Measurements from ENCODE around the gene FARS2. TPM values are rescaled to one million over a fixed set of nuclear protein-coding genes. Genes with fewer than 3 reads are reported as not detected.

Gene FARS2
- polyA plus RNA-seq, 2 donors: 5.0 to 10.5 TPM

DNA sequence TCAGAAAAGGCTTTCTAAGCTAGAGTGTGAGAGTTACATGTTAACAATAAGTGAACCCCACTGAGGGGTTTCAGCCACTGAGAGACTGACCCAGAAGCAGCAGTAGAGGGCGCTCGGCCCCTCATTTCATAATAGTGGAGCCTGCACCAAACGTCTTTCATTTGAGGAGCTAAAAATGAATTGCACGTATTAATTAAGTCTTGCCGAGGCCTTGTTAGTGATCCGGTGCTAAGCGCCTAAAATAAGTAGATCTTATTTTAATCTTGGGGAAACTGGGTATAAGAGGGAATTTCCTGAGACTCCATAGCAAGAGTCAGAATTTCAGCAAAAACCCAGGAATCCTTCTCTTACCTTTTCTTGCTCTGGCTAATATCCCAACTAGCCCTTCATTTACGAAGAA, 209.7 kb downstream of the FARS2 start:
- Histone ChIP-seq H3K36me3 (ENCODE audit: control insufficient read depth in 2 of 2, insufficient read depth in 2 of 2, low read length in 1 of 2) (peaks cover 0 to 3% of the 10 kb centered on the region in 2 donors), H3K27ac (ENCODE audit: low read depth in 2 of 2, low read length in 1 of 2) (no peak overlapping the region), H3K9me3 (ENCODE audit: control insufficient read depth in 2 of 2, insufficient read depth in 1 of 2, low read depth in 1 of 2, low read length in 1 of 2) (no peaks in the 10 kb centered on the region), H3K27me3 (ENCODE audit: control insufficient read depth in 1 of 2, insufficient read depth in 2 of 2, low read length in 2 of 2) (no peaks in the 10 kb centered on the region), H3K4me1 (ENCODE audit: control insufficient read depth in 2 of 2, insufficient read depth in 2 of 2, low read length in 1 of 2) (no peaks in the 10 kb centered on the region), H3K4me3 (ENCODE audit: low read depth in 1 of 2, low read length in 2 of 2) (no peak overlapping the region)
- WGBS, 2 donors: 25 to 28% methylated on average over 8 of the region's 8 CpGs

DNA sequence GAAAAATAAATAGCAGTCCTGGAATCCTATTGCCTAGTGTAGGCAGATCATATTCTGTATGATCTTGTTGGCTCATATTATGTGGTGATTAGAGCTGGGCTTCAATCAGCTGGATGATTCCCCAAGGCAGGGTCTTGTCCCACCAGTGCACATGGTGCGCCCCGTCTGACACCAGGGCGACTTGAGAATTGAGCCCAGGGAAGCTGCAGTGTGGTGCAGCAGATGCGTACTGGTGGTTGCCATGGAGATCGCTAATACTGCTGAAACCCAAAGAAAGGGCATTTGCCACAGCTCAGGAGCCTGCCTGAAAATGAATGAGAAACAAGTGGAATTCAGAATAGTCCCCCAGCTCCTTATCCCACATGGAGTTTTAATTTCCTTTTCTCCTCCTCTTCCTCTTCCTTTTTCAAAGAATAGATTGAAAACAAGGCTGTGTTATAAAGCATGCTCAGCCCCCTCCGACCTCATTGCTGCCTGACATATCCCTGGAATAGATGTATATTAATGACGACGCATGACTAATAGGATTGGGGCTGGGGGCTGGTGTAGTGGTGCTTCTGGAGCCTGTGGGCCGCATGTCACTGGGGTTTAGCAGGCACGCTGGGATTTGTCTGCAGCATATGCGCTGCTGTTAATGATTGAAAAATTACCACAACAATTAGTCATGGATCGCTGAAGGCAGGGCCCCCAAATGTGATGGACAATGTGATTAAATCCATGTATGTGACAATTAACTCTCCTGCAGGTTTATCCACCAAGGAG, 210.5 kb downstream of the FARS2 start:
- Histone ChIP-seq H3K27ac (ENCODE audit: low read depth in 2 of 2, low read length in 1 of 2) (no peak overlapping the region), H3K4me3 (ENCODE audit: low read depth in 1 of 2, low read length in 2 of 2) (no peak overlapping the region), H3K9me3 (ENCODE audit: control insufficient read depth in 2 of 2, insufficient read depth in 1 of 2, low read depth in 1 of 2, low read length in 1 of 2) (no peaks in the 10 kb centered on the region), H3K36me3 (ENCODE audit: control insufficient read depth in 2 of 2, insufficient read depth in 2 of 2, low read length in 1 of 2) (peaks cover 0 to 3% of the 10 kb centered on the region in 2 donors), H3K4me1 (ENCODE audit: control insufficient read depth in 2 of 2, insufficient read depth in 2 of 2, low read length in 1 of 2) (no peaks in the 10 kb centered on the region), H3K27me3 (ENCODE audit: control insufficient read depth in 1 of 2, insufficient read depth in 2 of 2, low read length in 2 of 2) (no peaks in the 10 kb centered on the region)
- 85 to 87% methylated on average over 12 of the region's 12 CpGs for whole genome bisulfite sequencing, 2 donors

DNA sequence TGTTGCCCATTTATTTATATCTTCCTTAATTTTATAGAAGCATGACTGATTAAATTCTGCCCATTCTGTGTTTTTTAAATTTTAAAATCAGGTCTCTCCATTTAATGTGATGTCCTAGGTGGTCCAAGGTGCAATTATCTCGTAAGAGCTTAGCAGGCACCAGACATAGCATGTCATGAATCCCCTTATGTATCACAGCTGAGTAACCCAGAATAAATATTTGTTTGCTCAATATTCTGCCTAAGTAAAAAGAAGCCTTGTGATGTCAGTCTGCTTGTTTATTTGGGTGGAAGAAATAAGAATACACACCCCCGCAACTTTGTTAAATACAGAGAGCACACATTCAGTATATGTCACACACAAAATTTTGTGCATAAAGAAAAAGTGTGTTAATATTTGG, 211.3 kb downstream of the FARS2 start:
- WGBS, 2 donors: 96 to 98% methylated on average over 2 of the region's 2 CpGs
- no peaks in the 10 kb centered on the region for H3K4me1 ChIP-seq (ENCODE audit: control insufficient read depth in 2 of 2, insufficient read depth in 2 of 2, low read length in 1 of 2)
- no peaks in the 10 kb centered on the region for H3K9me3 ChIP-seq (ENCODE audit: control insufficient read depth in 2 of 2, insufficient read depth in 1 of 2, low read depth in 1 of 2, low read length in 1 of 2)
- H3K27me3 ChIP-seq (ENCODE audit: control insufficient read depth in 1 of 2, insufficient read depth in 2 of 2, low read length in 2 of 2): no peaks in the 10 kb centered on the region
- H3K36me3 ChIP-seq (ENCODE audit: control insufficient read depth in 2 of 2, insufficient read depth in 2 of 2, low read length in 1 of 2): peaks cover 0 to 3% of the 10 kb centered on the region in 2 donors
- H3K4me3 ChIP-seq (ENCODE audit: low read depth in 1 of 2, low read length in 2 of 2): no peak overlapping the region
- no peak overlapping the region for H3K27ac ChIP-seq (ENCODE audit: low read depth in 2 of 2, low read length in 1 of 2)

DNA sequence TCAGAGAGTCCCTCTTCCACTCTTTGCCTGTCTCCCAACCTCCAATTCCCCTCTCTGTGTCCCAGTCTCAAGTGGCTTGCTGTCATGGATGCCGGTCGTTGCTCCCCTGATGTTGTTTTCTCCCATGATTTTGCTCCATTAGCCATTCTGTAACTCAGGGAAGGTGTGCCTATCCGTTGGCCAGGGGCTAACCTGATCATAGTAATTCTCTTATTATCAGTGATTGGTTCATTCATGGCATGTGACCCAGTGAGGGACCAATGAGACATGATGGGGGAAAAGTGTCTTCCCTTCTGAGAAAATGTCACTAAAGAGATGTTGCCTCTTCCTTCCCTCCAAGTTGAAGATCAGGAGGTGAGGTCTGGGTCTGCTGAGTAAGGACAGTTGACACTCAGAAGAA, 214.5 kb downstream of the FARS2 start:
- WGBS, 2 donors: 91 to 95% methylated on average over 3 of the region's 3 CpGs
- Histone ChIP-seq H3K27me3 (ENCODE audit: control insufficient read depth in 1 of 2, insufficient read depth in 2 of 2, low read length in 2 of 2) (no peaks in the 10 kb centered on the region), H3K27ac (ENCODE audit: low read depth in 2 of 2, low read length in 1 of 2) (no peak overlapping the region), H3K36me3 (ENCODE audit: control insufficient read depth in 2 of 2, insufficient read depth in 2 of 2, low read length in 1 of 2) (no peaks in the 10 kb centered on the region), H3K4me1 (ENCODE audit: control insufficient read depth in 2 of 2, insufficient read depth in 2 of 2, low read length in 1 of 2) (no peaks in the 10 kb centered on the region), H3K4me3 (ENCODE audit: low read depth in 1 of 2, low read length in 2 of 2) (no peak overlapping the region), H3K9me3 (ENCODE audit: control insufficient read depth in 2 of 2, insufficient read depth in 1 of 2, low read depth in 1 of 2, low read length in 1 of 2) (no peaks in the 10 kb centered on the region)

DNA sequence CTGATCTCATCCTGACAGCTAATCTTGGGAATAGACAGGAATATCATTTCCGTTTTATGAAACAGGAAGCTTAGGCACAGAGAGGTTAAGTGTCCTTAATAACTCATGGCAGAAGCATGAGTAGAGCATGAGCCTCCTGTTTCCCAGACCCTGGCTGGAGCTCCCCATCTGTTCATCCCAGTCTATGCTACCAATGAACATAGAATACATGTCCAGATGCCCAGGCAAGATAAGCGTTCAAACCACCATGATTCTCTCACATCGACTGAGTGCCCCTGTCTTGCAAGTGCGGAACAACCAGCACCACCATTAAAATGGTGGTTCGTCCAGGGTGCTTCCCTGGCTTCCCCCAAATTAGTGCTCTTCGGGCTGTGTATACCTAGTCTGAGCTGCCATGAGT, 217.1 kb downstream of the FARS2 start:
- H3K27ac ChIP-seq (ENCODE audit: low read depth in 2 of 2, low read length in 1 of 2): no peak overlapping the region
- H3K9me3 ChIP-seq (ENCODE audit: control insufficient read depth in 2 of 2, insufficient read depth in 1 of 2, low read depth in 1 of 2, low read length in 1 of 2): no peaks in the 10 kb centered on the region
- no peaks in the 10 kb centered on the region for H3K27me3 ChIP-seq (ENCODE audit: control insufficient read depth in 1 of 2, insufficient read depth in 2 of 2, low read length in 2 of 2)
- no peaks in the 10 kb centered on the region for H3K4me1 ChIP-seq (ENCODE audit: control insufficient read depth in 2 of 2, insufficient read depth in 2 of 2, low read length in 1 of 2)
- H3K4me3 ChIP-seq (ENCODE audit: low read depth in 1 of 2, low read length in 2 of 2): no peak overlapping the region
- WGBS, 2 donors: 96 to 97% methylated on average over 6 of the region's 6 CpGs
- H3K36me3 ChIP-seq (ENCODE audit: control insufficient read depth in 2 of 2, insufficient read depth in 2 of 2, low read length in 1 of 2): no peaks in the 10 kb centered on the region

DNA sequence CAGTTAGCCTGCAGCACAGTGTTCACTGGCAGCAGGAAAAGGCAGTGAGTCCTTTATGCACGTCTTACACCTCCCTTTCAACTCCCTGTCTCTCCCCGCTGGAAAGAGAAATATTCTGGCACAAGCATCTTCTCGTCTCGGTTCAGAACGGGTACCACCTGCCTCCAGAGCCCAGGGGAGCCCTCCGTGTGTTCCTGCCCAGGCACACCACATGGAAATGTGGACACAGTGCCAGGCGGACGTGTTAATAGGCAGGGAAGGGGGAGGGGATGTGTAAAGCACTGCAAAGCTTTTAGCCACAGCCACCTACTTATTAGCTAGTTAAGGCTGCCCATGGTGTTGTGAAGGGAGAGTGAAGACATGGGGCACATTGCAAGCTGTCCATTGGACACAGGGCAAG, 219.7 kb downstream of the FARS2 start:
- Histone ChIP-seq H3K27me3 (ENCODE audit: control insufficient read depth in 1 of 2, insufficient read depth in 2 of 2, low read length in 2 of 2) (no peaks in the 10 kb centered on the region), H3K4me3 (ENCODE audit: low read depth in 1 of 2, low read length in 2 of 2) (peak overlapping the region in 1 of 2 donors; percentile 2)
- 36 to 54% methylated on average over 8 of the region's 8 CpGs for WGBS, 2 donors

DNA sequence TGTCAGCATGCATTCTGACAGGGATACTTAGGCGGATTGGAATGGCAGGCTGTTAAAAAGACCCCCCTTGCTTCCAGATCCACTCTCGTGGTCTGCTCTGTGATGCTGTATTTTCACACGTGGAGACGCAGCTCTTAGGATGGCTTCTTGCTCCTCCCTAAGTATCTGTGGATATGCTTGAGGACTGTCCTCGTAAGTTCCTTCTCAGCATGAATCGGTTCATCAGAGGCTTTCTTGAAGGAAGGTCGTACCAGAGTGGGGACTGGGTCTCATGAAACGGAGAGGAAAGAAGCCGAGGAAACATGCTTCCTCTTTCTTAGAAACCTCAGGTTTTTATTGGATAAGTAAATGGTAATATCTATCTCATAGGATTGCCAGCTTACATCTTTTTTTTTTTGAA, 220.4 kb downstream of the FARS2 start:
- H3K27ac ChIP-seq (ENCODE audit: low read depth in 2 of 2, low read length in 1 of 2): no peak overlapping the region
- no peaks in the 10 kb centered on the region for H3K27me3 ChIP-seq (ENCODE audit: control insufficient read depth in 1 of 2, insufficient read depth in 2 of 2, low read length in 2 of 2)
- 89 to 92% methylated on average over 9 of the region's 9 CpGs for WGBS, 2 donors
- H3K4me3 ChIP-seq (ENCODE audit: low read depth in 1 of 2, low read length in 2 of 2): no peak overlapping the region
- no peaks in the 10 kb centered on the region for H3K9me3 ChIP-seq (ENCODE audit: control insufficient read depth in 2 of 2, insufficient read depth in 1 of 2, low read depth in 1 of 2, low read length in 1 of 2)
- H3K4me1 ChIP-seq (ENCODE audit: control insufficient read depth in 2 of 2, insufficient read depth in 2 of 2, low read length in 1 of 2): no peaks in the 10 kb centered on the region
- H3K36me3 ChIP-seq (ENCODE audit: control insufficient read depth in 2 of 2, insufficient read depth in 2 of 2, low read length in 1 of 2): no peaks in the 10 kb centered on the region

More for the DNA sequence above, 219.7 kb downstream of the FARS2 start:
- H3K36me3 ChIP-seq (ENCODE audit: control insufficient read depth in 2 of 2, insufficient read depth in 2 of 2, low read length in 1 of 2): no peaks in the 10 kb centered on the region
- H3K27ac ChIP-seq (ENCODE audit: low read depth in 2 of 2, low read length in 1 of 2): no peak overlapping the region
- H3K9me3 ChIP-seq (ENCODE audit: control insufficient read depth in 2 of 2, insufficient read depth in 1 of 2, low read depth in 1 of 2, low read length in 1 of 2): no peaks in the 10 kb centered on the region
- no peaks in the 10 kb centered on the region for H3K4me1 ChIP-seq (ENCODE audit: control insufficient read depth in 2 of 2, insufficient read depth in 2 of 2, low read length in 1 of 2)

DNA sequence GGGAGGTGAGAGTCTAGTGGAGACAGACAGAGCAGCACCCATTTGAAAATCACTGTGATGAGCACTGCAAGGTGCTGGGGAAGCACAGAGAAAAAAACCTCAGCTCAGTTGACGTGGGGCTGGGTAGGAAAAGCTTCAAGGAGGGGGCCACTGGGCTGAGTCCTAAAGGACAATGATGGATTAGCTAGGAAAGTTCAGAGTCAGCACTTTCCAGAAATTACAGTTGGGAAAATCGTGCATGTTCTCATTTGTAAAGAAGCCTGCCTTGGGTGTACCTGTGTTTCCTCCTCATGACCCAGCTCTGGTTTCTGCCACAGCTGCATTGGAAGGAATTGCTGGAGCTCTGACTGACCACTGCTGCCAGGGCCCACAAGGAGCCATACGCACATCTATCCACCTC, 221.3 kb downstream of the FARS2 start:
- 84 to 90% methylated on average over 3 of the region's 3 CpGs for WGBS, 2 donors
- no peaks in the 10 kb centered on the region for H3K27me3 ChIP-seq (ENCODE audit: control insufficient read depth in 1 of 2, insufficient read depth in 2 of 2, low read length in 2 of 2)
- no peaks in the 10 kb centered on the region for H3K9me3 ChIP-seq (ENCODE audit: control insufficient read depth in 2 of 2, insufficient read depth in 1 of 2, low read depth in 1 of 2, low read length in 1 of 2)
- H3K36me3 ChIP-seq (ENCODE audit: control insufficient read depth in 2 of 2, insufficient read depth in 2 of 2, low read length in 1 of 2): no peaks in the 10 kb centered on the region
- H3K4me1 ChIP-seq (ENCODE audit: control insufficient read depth in 2 of 2, insufficient read depth in 2 of 2, low read length in 1 of 2): no peaks in the 10 kb centered on the region
- no peak overlapping the region for H3K4me3 ChIP-seq (ENCODE audit: low read depth in 1 of 2, low read length in 2 of 2)
- no peak overlapping the region for H3K27ac ChIP-seq (ENCODE audit: low read depth in 2 of 2, low read length in 1 of 2)

DNA sequence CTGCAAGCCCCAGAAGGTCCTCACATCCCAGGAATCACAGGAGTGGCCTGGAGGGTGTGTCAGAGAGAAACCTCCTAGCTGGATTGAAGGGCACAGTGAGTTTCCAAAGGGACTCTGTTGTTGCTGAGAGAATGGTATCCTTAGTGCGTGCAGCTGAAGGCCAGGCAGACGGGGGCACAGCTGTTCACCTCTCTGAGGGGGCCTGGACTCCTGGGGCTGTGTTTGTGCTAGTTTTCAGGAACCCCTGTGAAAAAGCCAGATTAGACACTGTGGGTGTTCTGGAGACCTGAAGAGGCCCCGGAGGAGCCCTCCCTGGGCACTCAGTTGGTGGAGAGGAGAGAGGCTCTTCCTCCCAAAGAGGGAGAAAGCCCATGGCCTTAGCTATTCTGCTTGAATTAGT, 223.4 kb downstream of the FARS2 start:
- Histone ChIP-seq H3K27me3 (ENCODE audit: control insufficient read depth in 1 of 2, insufficient read depth in 2 of 2, low read length in 2 of 2) (no peaks in the 10 kb centered on the region), H3K27ac (ENCODE audit: low read depth in 2 of 2, low read length in 1 of 2) (no peak overlapping the region), H3K4me1 (ENCODE audit: control insufficient read depth in 2 of 2, insufficient read depth in 2 of 2, low read length in 1 of 2) (no peaks in the 10 kb centered on the region), H3K4me3 (ENCODE audit: low read depth in 1 of 2, low read length in 2 of 2) (no peak overlapping the region), H3K36me3 (ENCODE audit: control insufficient read depth in 2 of 2, insufficient read depth in 2 of 2, low read length in 1 of 2) (no peaks in the 10 kb centered on the region), H3K9me3 (ENCODE audit: control insufficient read depth in 2 of 2, insufficient read depth in 1 of 2, low read depth in 1 of 2, low read length in 1 of 2) (no peaks in the 10 kb centered on the region)
- WGBS, 2 donors: 94 to 95% methylated on average over 3 of the region's 3 CpGs

DNA sequence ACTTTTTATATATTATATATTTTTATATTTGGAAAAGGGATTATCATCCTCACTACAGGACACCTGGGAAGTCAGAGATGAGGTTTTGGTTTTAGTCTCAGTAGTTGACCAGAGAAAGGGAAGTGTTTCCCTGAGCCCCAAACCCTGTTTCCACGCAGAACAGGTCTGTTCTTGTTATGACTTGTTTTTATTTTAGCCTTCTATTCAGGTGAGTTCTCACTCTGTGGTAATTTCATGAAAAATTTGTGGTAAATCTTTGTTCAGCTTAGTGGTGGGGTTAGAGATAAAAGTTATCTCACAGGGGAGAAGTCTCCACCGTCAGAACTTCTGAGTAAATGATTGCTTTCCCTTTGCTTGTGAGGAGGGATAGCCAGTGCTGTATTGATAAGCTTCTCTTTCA, 224.9 kb downstream of the FARS2 start:
- Histone ChIP-seq H3K27ac (ENCODE audit: low read depth in 2 of 2, low read length in 1 of 2) (no peak overlapping the region), H3K36me3 (ENCODE audit: control insufficient read depth in 2 of 2, insufficient read depth in 2 of 2, low read length in 1 of 2) (no peaks in the 10 kb centered on the region), H3K4me3 (ENCODE audit: low read depth in 1 of 2, low read length in 2 of 2) (no peak overlapping the region), H3K27me3 (ENCODE audit: control insufficient read depth in 1 of 2, insufficient read depth in 2 of 2, low read length in 2 of 2) (no peaks in the 10 kb centered on the region), H3K9me3 (ENCODE audit: control insufficient read depth in 2 of 2, insufficient read depth in 1 of 2, low read depth in 1 of 2, low read length in 1 of 2) (no peaks in the 10 kb centered on the region), H3K4me1 (ENCODE audit: control insufficient read depth in 2 of 2, insufficient read depth in 2 of 2, low read length in 1 of 2) (no peaks in the 10 kb centered on the region)
- 67 to 81% methylated on average over 2 of the region's 2 CpGs for WGBS, 2 donors

Data from esophagus (tissue), 2 donors.